Measurements from ENCODE around the gene FANCG.
A peak's percentile ranks its signal among the peaks of the same experiment; 100 is the strongest.

FANCG gene

GRCh38 chr9:35105126-35105525 lies 25.4 kb upstream of the FANCG start:
- peaks cover 22% of the 10 kb centered on the region for H3K4me1 ChIP-seq (ENCODE audit: insufficient read depth, low read length, poor library complexity, severe bottlenecking)
- no peaks in the 10 kb centered on the region for H3K27me3 ChIP-seq (ENCODE audit: insufficient read depth, low read length, poor library complexity, severe bottlenecking)
- no peaks in the 10 kb centered on the region for H4K20me1 ChIP-seq (ENCODE audit: insufficient read depth, low read length, poor library complexity, severe bottlenecking)
- H3K4me2 ChIP-seq (ENCODE audit: low read depth, low read length, poor library complexity, severe bottlenecking), result no peak overlapping the region
- H3K36me3 ChIP-seq (ENCODE audit: insufficient read depth, low read length), result peaks cover 12% of the 10 kb centered on the region; the same call in 1 of the 2 replicates
- TF ChIP-seq EZH2phosphoT487 (IDR thresholded peaks at IDR 0.05; ENCODE audit: borderline replicate concordance) (no peak), CTCF (conservative IDR thresholded peaks at IDR 0.05; ENCODE audit: low read length) (no peak)
- no peak overlapping the region for H3K9ac ChIP-seq (ENCODE audit: low read depth, low read length, poor library complexity, severe bottlenecking)
- H3K79me2 ChIP-seq (ENCODE audit: insufficient read depth, low read length), result peaks cover 21% of the 10 kb centered on the region
- H3F3A ChIP-seq (ENCODE audit: low read depth), result no peaks in the 10 kb centered on the region
- no peak overlapping the region for H3K4me3 ChIP-seq (ENCODE audit: low read length, poor library complexity, severe bottlenecking)
- no peak overlapping the region for H2AFZ ChIP-seq (ENCODE audit: low read length)
- no peaks in the 10 kb centered on the region for H3K9me3 ChIP-seq (ENCODE audit: insufficient read depth, low read depth, low read length)
- H3K9me2 ChIP-seq (replicated peaks; ENCODE audit: low read depth, low read length), result no peaks in the 10 kb centered on the region

- no peak overlapping the region for H2AFZ ChIP-seq (ENCODE audit: low read length)
- no peaks in the 10 kb centered on the region for H4K20me1 ChIP-seq (ENCODE audit: insufficient read depth, low read length, poor library complexity, severe bottlenecking)
- no peak overlapping the region for H3K9ac ChIP-seq (ENCODE audit: low read depth, low read length, poor library complexity, severe bottlenecking)
- H3K4me2 ChIP-seq (ENCODE audit: low read depth, low read length, poor library complexity, severe bottlenecking), result no peak overlapping the region
- no peak overlapping the region for H3K4me3 ChIP-seq (ENCODE audit: low read length, poor library complexity, severe bottlenecking)
- H3K9me2 ChIP-seq (replicated peaks; ENCODE audit: low read depth, low read length), result no peaks in the 10 kb centered on the region
- H3K36me3 ChIP-seq (ENCODE audit: insufficient read depth, low read length), result peaks cover 12% of the 10 kb centered on the region; the same call in 1 of the 2 replicates
- H3K27me3 ChIP-seq (ENCODE audit: insufficient read depth, low read length, poor library complexity, severe bottlenecking), result no peaks in the 10 kb centered on the region
- H3F3A ChIP-seq (ENCODE audit: low read depth), result 0 out of 2 replicates have a peak, but pooled peaks cover 4% of the 10 kb centered on the region
- TF ChIP-seq CTCF (conservative IDR thresholded peaks at IDR 0.05; ENCODE audit: low read length) (no peak), EZH2phosphoT487 (IDR thresholded peaks at IDR 0.05; ENCODE audit: borderline replicate concordance) (no peak)
- H3K4me1 ChIP-seq (ENCODE audit: insufficient read depth, low read length, poor library complexity, severe bottlenecking), result peaks cover 22% of the 10 kb centered on the region
- H3K79me2 ChIP-seq (ENCODE audit: insufficient read depth, low read length), result peaks cover 21% of the 10 kb centered on the region
- H3K9me3 ChIP-seq (ENCODE audit: insufficient read depth, low read depth, low read length), result no peaks in the 10 kb centered on the region
Measured at GRCh38 chr9:35104586-35104985, 24.8 kb upstream of the FANCG start.

- H3K9ac ChIP-seq (ENCODE audit: low read depth, low read length, poor library complexity, severe bottlenecking), result peak overlapping the region; percentile 94
- peaks cover 22% of the 10 kb centered on the region for H3K4me1 ChIP-seq (ENCODE audit: insufficient read depth, low read length, poor library complexity, severe bottlenecking)
- H3K27me3 ChIP-seq (ENCODE audit: insufficient read depth, low read length, poor library complexity, severe bottlenecking), result no peaks in the 10 kb centered on the region
- 0 out of 2 replicates have a peak, but pooled peaks cover 4% of the 10 kb centered on the region for H3F3A ChIP-seq (ENCODE audit: low read depth)
- peaks cover 21% of the 10 kb centered on the region for H3K79me2 ChIP-seq (ENCODE audit: insufficient read depth, low read length)
- H3K9me3 ChIP-seq (ENCODE audit: insufficient read depth, low read depth, low read length), result no peaks in the 10 kb centered on the region
- peak overlapping the region; percentile 94 for H3K4me3 ChIP-seq (ENCODE audit: low read length, poor library complexity, severe bottlenecking)
- no peak for TF ChIP-seq CTCF (conservative IDR thresholded peaks at IDR 0.05; ENCODE audit: low read length)
- no peak for TF ChIP-seq EZH2phosphoT487 (IDR thresholded peaks at IDR 0.05; ENCODE audit: borderline replicate concordance)
- H2AFZ ChIP-seq (ENCODE audit: low read length), result no peak overlapping the region
- peaks cover 12% of the 10 kb centered on the region; the same call in 1 of the 2 replicates for H3K36me3 ChIP-seq (ENCODE audit: insufficient read depth, low read length)
- peak overlapping the region; percentile 94 for H3K4me2 ChIP-seq (ENCODE audit: low read depth, low read length, poor library complexity, severe bottlenecking)
- H4K20me1 ChIP-seq (ENCODE audit: insufficient read depth, low read length, poor library complexity, severe bottlenecking), result no peaks in the 10 kb centered on the region
- H3K9me2 ChIP-seq (replicated peaks; ENCODE audit: low read depth, low read length), result no peaks in the 10 kb centered on the region
Measured at GRCh38 chr9:35103660-35104191, 24.0 kb upstream of the FANCG start.
